ENCODE data around the gene GGTLC1.
"Not testable (repeated sequence)": the region's sequence is repeated elsewhere in the genome, so short reads cannot be mapped to it uniquely, and the experiment has no call there.

GRCh38 chr20:23985066-23985789, 3.4 kb downstream of the GGTLC1 start:
- not testable (repeated sequence) for TF ChIP-seq POLR2A, CTCF, POLR2AphosphoS5 (IDR thresholded peaks at IDR 0.05)

Measured in breast epithelium (tissue), 3 donors.